HAP-1 (cell line): Measurements from ENCODE around the gene THRB.

Source experiments
- DNase-seq, 2 experiments: peaks; one replicate each; pipeline ENCODE4 v3.0.0-alpha.2; 2016 to 2020; ENCODE audit warnings: low spot score in 2 of 2
- H3K27me3 ChIP-seq: fragments of 250-450 bp; sonication (Bioruptor Pico); 2 replicates; pipeline ENCODE4 v1.5.1; 2020; ENCODE audit warnings: low read depth, mild to moderate bottlenecking, moderate library complexity
- H3K36me3 ChIP-seq: fragments of 250-450 bp; sonication (Bioruptor Pico); replicated peaks from 2 replicates; pipeline ENCODE4 v1.5.1; 2020; ENCODE audit warnings: mild to moderate bottlenecking
- H3K4me1 ChIP-seq: fragments of 250-450 bp; sonication (Bioruptor Pico); 2 replicates; pipeline ENCODE4 v1.5.1; 2020; ENCODE audit warnings: mild to moderate bottlenecking
- H3K4me3 ChIP-seq: fragments of 250-450 bp; sonication (Bioruptor Pico); 2 replicates; pipeline ENCODE4 v1.5.1; 2020; ENCODE audit warnings: mild to moderate bottlenecking, moderate library complexity
- H3K9me3 ChIP-seq: fragments of 250-450 bp; sonication (Bioruptor Pico); 2 replicates; pipeline ENCODE4 v1.5.1; 2020; ENCODE audit warnings: mild to moderate bottlenecking, moderate library complexity
- in situ Hi-C: fragments of 300-500 bp; cut with MboI; formaldehyde crosslinking; loops from 3 replicates; pipeline ENCODE4 v1.14.3; 2020; ENCODE audit warnings: low sequenced_read_pairs, inconsistent platforms, mixed read lengths

THRB gene

GRCh38 chr3:24341668-24342067 lies 153.0 kb downstream of the THRB start:
- no peak overlapping the region for H3K4me3 ChIP-seq
- H3K36me3 ChIP-seq, result no peaks in the 10 kb centered on the region
- in situ Hi-C loops, result no loop called here
- no peaks in the 10 kb centered on the region for H3K27me3 ChIP-seq
- no peak for DNase-seq
- H3K4me1 ChIP-seq, result peaks cover 4% of the 10 kb centered on the region
- H3K9me3 ChIP-seq, result no peaks in the 10 kb centered on the region

- no peaks in the 10 kb centered on the region for H3K9me3 ChIP-seq
- H3K4me3 ChIP-seq, result no peak overlapping the region
- no peak for DNase-seq
- H3K4me1 ChIP-seq, result peaks cover 4% of the 10 kb centered on the region
- no peaks in the 10 kb centered on the region for H3K27me3 ChIP-seq
- in situ Hi-C loops, result no loop called here
- H3K36me3 ChIP-seq, result no peaks in the 10 kb centered on the region
Observed at GRCh38 chr3:24340966-24341365, 153.7 kb downstream of the THRB start.

GRCh38 chr3:24340161-24340560 lies 154.5 kb downstream of the THRB start:
- no peak for DNase-seq
- H3K9me3 ChIP-seq, result no peaks in the 10 kb centered on the region
- no peaks in the 10 kb centered on the region for H3K27me3 ChIP-seq
- no peak overlapping the region for H3K4me3 ChIP-seq
- H3K4me1 ChIP-seq, result peaks cover 4% of the 10 kb centered on the region
- in situ Hi-C loops, result no loop called here
- no peaks in the 10 kb centered on the region for H3K36me3 ChIP-seq

GRCh38 chr3:24339266-24339825 lies 155.3 kb downstream of the THRB start:
- H3K36me3 ChIP-seq, result no peaks in the 10 kb centered on the region
- H3K27me3 ChIP-seq, result no peaks in the 10 kb centered on the region
- no peak for DNase-seq
- no peaks in the 10 kb centered on the region for H3K9me3 ChIP-seq
- no peak overlapping the region for H3K4me3 ChIP-seq
- H3K4me1 ChIP-seq, result peaks cover 4% of the 10 kb centered on the region
- in situ Hi-C loops, result no loop called here

GRCh38 chr3:24338409-24339130 lies 156.1 kb downstream of the THRB start:
- H3K36me3 ChIP-seq, result no peaks in the 10 kb centered on the region
- H3K4me3 ChIP-seq, result no peak overlapping the region
- in situ Hi-C loops, result no loop called here
- no peaks in the 10 kb centered on the region for H3K9me3 ChIP-seq
- H3K4me1 ChIP-seq, result peaks cover 4% of the 10 kb centered on the region
- no peaks in the 10 kb centered on the region for H3K27me3 ChIP-seq
- DNase-seq, result no peak

- no peaks in the 10 kb centered on the region for H3K9me3 ChIP-seq
- H3K4me1 ChIP-seq, result no peaks in the 10 kb centered on the region
- no peaks in the 10 kb centered on the region for H3K27me3 ChIP-seq
- no peak overlapping the region for H3K4me3 ChIP-seq
- no peak for DNase-seq
- no peaks in the 10 kb centered on the region for H3K36me3 ChIP-seq
- in situ Hi-C loops, result no loop called here
Observed at GRCh38 chr3:24336101-24336500, 158.5 kb downstream of the THRB start.

GRCh38 chr3:24332092-24332491 lies 162.6 kb downstream of the THRB start:
- no peak for DNase-seq
- Histone ChIP-seq H3K9me3 (no peaks in the 10 kb centered on the region), H3K4me3 (no peak overlapping the region), H3K4me1 (no peaks in the 10 kb centered on the region), H3K27me3 (no peaks in the 10 kb centered on the region), H3K36me3 (no peaks in the 10 kb centered on the region)
- in situ Hi-C loops, result no loop called here

- Histone ChIP-seq H3K4me3 (no peak overlapping the region), H3K9me3 (0 out of 2 replicates have a peak, but pooled peaks cover 3% of the 10 kb centered on the region), H3K36me3 (no peaks in the 10 kb centered on the region), H3K27me3 (no peaks in the 10 kb centered on the region), H3K4me1 (no peaks in the 10 kb centered on the region)
- in situ Hi-C loops, result no loop called here
- no peak for DNase-seq
Observed at GRCh38 chr3:24323272-24323671, 171.4 kb downstream of the THRB start.

- no peak overlapping the region for H3K4me3 ChIP-seq
- H3K36me3 ChIP-seq, result no peaks in the 10 kb centered on the region
- H3K4me1 ChIP-seq, result no peaks in the 10 kb centered on the region
- no peak for DNase-seq
- 0 out of 2 replicates have a peak, but pooled peaks cover 3% of the 10 kb centered on the region for H3K9me3 ChIP-seq
- H3K27me3 ChIP-seq, result no peaks in the 10 kb centered on the region
- in situ Hi-C loops, result no loop called here
Observed at GRCh38 chr3:24320601-24321000, 174.0 kb downstream of the THRB start.

GRCh38 chr3:24318677-24319287 lies 175.9 kb downstream of the THRB start:
- Histone ChIP-seq H3K36me3 (no peaks in the 10 kb centered on the region), H3K9me3 (0 out of 2 replicates have a peak, but pooled peaks cover 3% of the 10 kb centered on the region), H3K4me3 (no peak overlapping the region), H3K27me3 (no peaks in the 10 kb centered on the region), H3K4me1 (no peaks in the 10 kb centered on the region)
- DNase-seq, result no peak
- in situ Hi-C loops, result no loop called here

- in situ Hi-C loops, result no loop called here
Observed at GRCh38 chr3:24316887-24317383, 177.7 kb downstream of the THRB start.

GRCh38 chr3:24315971-24316370 lies 178.7 kb downstream of the THRB start:
- DNase-seq, result no peak
- in situ Hi-C loops, result no loop called here
- 0 out of 2 replicates have a peak, but pooled peaks cover 3% of the 10 kb centered on the region for H3K9me3 ChIP-seq
- H3K36me3 ChIP-seq, result no peaks in the 10 kb centered on the region
- no peaks in the 10 kb centered on the region for H3K27me3 ChIP-seq
- no peak overlapping the region for H3K4me3 ChIP-seq
- H3K4me1 ChIP-seq, result no peaks in the 10 kb centered on the region

More at GRCh38 chr3:24316887-24317383, 177.7 kb downstream of the THRB start:
- Histone ChIP-seq H3K9me3 (0 out of 2 replicates have a peak, but pooled peaks cover 3% of the 10 kb centered on the region), H3K27me3 (no peaks in the 10 kb centered on the region), H3K4me3 (no peak overlapping the region), H3K4me1 (no peaks in the 10 kb centered on the region), H3K36me3 (no peaks in the 10 kb centered on the region)
- DNase-seq, result no peak

GRCh38 chr3:24315356-24315755 lies 179.3 kb downstream of the THRB start:
- DNase-seq, result no peak
- in situ Hi-C loops, result no loop called here
- no peak overlapping the region for H3K4me3 ChIP-seq

GRCh38 chr3:24311881-24312280 lies 182.8 kb downstream of the THRB start:
- H3K36me3 ChIP-seq, result no peaks in the 10 kb centered on the region
- in situ Hi-C loops, result no loop called here
- no peaks in the 10 kb centered on the region for H3K4me1 ChIP-seq
- H3K9me3 ChIP-seq, result no peaks in the 10 kb centered on the region
- no peak for DNase-seq
- H3K27me3 ChIP-seq, result no peaks in the 10 kb centered on the region
- H3K4me3 ChIP-seq, result no peak overlapping the region

More at GRCh38 chr3:24315356-24315755, 179.3 kb downstream of the THRB start:
- H3K9me3 ChIP-seq, result 0 out of 2 replicates have a peak, but pooled peaks cover 3% of the 10 kb centered on the region
- H3K27me3 ChIP-seq, result no peaks in the 10 kb centered on the region
- H3K36me3 ChIP-seq, result no peaks in the 10 kb centered on the region
- H3K4me1 ChIP-seq, result no peaks in the 10 kb centered on the region
